ENCODE measurements around the gene WIF1.

- TF ChIP-seq POLR2A (IDR thresholded peaks at IDR 0.05) (no peak), POLR2AphosphoS5 (IDR thresholded peaks at IDR 0.05; ENCODE audit: insufficient read depth in 1 of 2, low read depth in 1 of 2) (no peak)
Observed at GRCh38 chr12:65025136-65025535, 96.0 kb downstream of the WIF1 start.
